Chondrocyte (in vitro differentiated cells): Measurements from ENCODE around the gene RAB44. TPM values are rescaled to one million over a fixed set of nuclear protein-coding genes. Genes with fewer than 3 reads are reported as not detected.

Experiments
- DNase-seq: peaks from one replicate; pipeline ENCODE4 v3.0.0; 2021; ENCODE audit warnings: mixed read lengths, low spot score
- H3K27ac Mint-ChIP-seq: one replicate; pipeline ENCODE4 v1.8.0; 2021; ENCODE audit warnings: mild to moderate bottlenecking, moderate library complexity, mixed read lengths; ENCODE audit not compliant: unreplicated experiment
- H3K27me3 Mint-ChIP-seq: 2 replicates; pipeline ENCODE4 v1.8.0; 2021; ENCODE audit warnings: low read depth, mixed read lengths
- H3K36me3 Mint-ChIP-seq: 2 replicates; pipeline ENCODE4 v1.8.0; 2021; ENCODE audit warnings: low read depth, mixed read lengths
- H3K4me1 Mint-ChIP-seq: 2 replicates; pipeline ENCODE4 v1.8.0; 2021; ENCODE audit warnings: low read depth, mild to moderate bottlenecking, mixed read lengths
- H3K4me3 Mint-ChIP-seq: one replicate; pipeline ENCODE4 v1.8.0; 2021; ENCODE audit warnings: mild to moderate bottlenecking, moderate library complexity, mixed read lengths; ENCODE audit not compliant: unreplicated experiment
- H3K9me3 Mint-ChIP-seq: 2 replicates; pipeline ENCODE4 v1.8.0; 2021; ENCODE audit warnings: low read depth, mixed read lengths
- CTCF ChIP-seq: fragments of 200-600 bp; sonication (generic); IDR thresholded peaks from 2 replicates; pipeline ENCODE4 v1.5.0; 2021; ENCODE audit warnings: antibody characterized with exemption, mild to moderate bottlenecking, moderate library complexity
- total RNA-seq: library from RNA; stranded (reverse); gene quantifications from 3 replicates; pipeline ENCODE4 v1.2.1, GENCODE V29; 2021

The RAB44 gene
- total RNA-seq, 1 donor from 2014 or later = not detected

DNA sequence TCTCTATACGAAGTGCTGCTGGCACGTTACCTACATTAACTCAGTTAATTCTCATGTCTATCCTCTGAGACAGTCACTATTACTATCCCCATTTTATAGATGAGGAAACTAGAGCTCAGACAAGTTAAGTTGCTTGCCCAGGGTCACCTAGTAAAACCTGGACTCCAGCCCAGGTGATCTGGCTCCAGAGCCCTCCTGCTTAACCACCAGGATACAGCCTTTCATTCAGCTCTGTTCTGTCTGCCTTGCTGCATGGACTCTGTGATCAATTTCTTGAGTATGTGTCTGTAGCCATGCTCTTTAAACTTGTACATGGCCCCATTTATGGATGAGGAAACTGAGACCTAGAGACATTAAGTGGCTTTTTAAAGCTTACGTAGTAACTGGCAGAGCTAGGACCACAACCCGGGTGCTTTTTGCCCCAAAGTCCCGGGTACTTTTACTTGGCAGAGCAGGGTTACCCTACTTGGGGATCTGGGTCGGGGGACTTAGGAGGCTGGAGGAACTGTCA, 14.4 kb upstream of the RAB44 start:
- H3K27ac Mint-ChIP-seq = no peak overlapping the region
- no peak for TF ChIP-seq CTCF
- peaks cover 34% of the 10 kb centered on the region for H3K4me1 Mint-ChIP-seq
- peak overlapping the region; percentile 45 for H3K4me3 Mint-ChIP-seq
- no peak for DNase-seq
- no peaks in the 10 kb centered on the region for H3K27me3 Mint-ChIP-seq
- H3K9me3 Mint-ChIP-seq = no peaks in the 10 kb centered on the region
- peaks cover 39% of the 10 kb centered on the region for H3K36me3 Mint-ChIP-seq

DNA sequence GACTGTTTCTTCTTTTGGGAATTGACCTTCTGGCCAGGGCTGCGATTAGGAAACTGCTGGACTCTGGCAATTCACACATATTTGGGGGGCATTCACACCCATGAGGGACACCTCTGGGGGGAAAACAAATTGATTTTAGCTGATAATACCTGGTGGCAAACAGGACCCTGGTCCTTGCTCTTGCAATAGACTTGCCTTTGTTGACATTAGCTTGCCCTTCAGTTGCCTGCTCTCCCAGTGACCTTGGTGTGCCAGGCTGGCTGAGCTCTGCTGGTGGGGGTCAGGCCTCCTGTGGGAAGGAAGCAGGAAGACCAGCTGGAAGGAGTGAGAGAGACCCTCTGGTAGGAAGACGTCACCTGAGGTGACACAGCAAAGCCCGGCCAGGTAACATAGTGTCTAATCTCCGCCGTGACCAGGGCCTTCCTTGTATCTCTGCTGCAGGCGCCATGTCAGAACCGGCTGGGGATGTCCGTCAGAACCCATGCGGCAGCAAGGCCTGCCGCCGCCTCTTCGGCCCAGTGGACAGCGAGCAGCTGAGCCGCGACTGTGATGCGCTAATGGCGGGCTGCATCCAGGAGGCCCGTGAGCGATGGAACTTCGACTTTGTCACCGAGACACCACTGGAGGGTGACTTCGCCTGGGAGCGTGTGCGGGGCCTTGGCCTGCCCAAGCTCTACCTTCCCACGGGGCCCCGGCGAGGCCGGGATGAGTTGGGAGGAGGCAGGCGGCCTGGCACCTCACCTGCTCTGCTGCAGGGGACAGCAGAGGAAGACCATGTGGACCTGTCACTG, 13.8 kb upstream of the RAB44 start:
- Mint-ChIP-seq H3K27ac (peak overlapping the region; percentile 77), H3K4me3 (peak overlapping the region; percentile 45), H3K27me3 (no peaks in the 10 kb centered on the region), H3K9me3 (no peaks in the 10 kb centered on the region), H3K36me3 (peaks cover 36% of the 10 kb centered on the region), H3K4me1 (peaks cover 32% of the 10 kb centered on the region)
- no peak for DNase-seq
- TF ChIP-seq CTCF = no peak

- DNase-seq = no peak
- Mint-ChIP-seq H3K4me1 (peaks cover 32% of the 10 kb centered on the region), H3K27ac (no peak overlapping the region), H3K27me3 (no peaks in the 10 kb centered on the region), H3K4me3 (no peak overlapping the region), H3K9me3 (no peaks in the 10 kb centered on the region), H3K36me3 (peaks cover 36% of the 10 kb centered on the region)
- no peak for TF ChIP-seq CTCF
Measured at GRCh38 chr6:36684447-36684812, 13.2 kb upstream of the RAB44 start.

GRCh38 chr6:36685166-36685924, 12.3 kb upstream of the RAB44 start:
- DNase-seq = no peak
- Mint-ChIP-seq H3K27ac (no peak overlapping the region), H3K27me3 (no peaks in the 10 kb centered on the region), H3K4me1 (peaks cover 32% of the 10 kb centered on the region), H3K4me3 (no peak overlapping the region), H3K36me3 (peaks cover 34% of the 10 kb centered on the region), H3K9me3 (no peaks in the 10 kb centered on the region)
- no peak for TF ChIP-seq CTCF

GRCh38 chr6:36685926-36686667, 11.5 kb upstream of the RAB44 start:
- H3K27me3 Mint-ChIP-seq = no peaks in the 10 kb centered on the region
- no peak for TF ChIP-seq CTCF
- DNase-seq = no peak
- no peaks in the 10 kb centered on the region for H3K9me3 Mint-ChIP-seq
- H3K36me3 Mint-ChIP-seq = peaks cover 34% of the 10 kb centered on the region
- H3K4me1 Mint-ChIP-seq = peaks cover 26% of the 10 kb centered on the region
- no peak overlapping the region for H3K4me3 Mint-ChIP-seq
- H3K27ac Mint-ChIP-seq = peak overlapping the region; percentile 49
